NCI-H1417 treated with DMSO at 0.1 percent for 48 hours (cell line): ENCODE results near the gene PRPF6.

Experiments used
- DNase-seq: peaks from one replicate; lab custom pipeline; 2025; lab: John Stamatoyannopoulos, UW

Gene PRPF6

GRCh38 chr20:64035933-64036345, 55.0 kb downstream of the PRPF6 start, which contains the start of gene C20orf204:
Gene C20orf204 (plus strand): TSS chr20:64036182. CDS start chr20:64036324, 142 bp downstream.
- no peak for DNase-seq

GRCh38 chr20:64036346-64037198, 55.6 kb downstream of the PRPF6 start:
- DNase-seq = no peak

GRCh38 chr20:64037199-64037497, 56.2 kb downstream of the PRPF6 start:
- DNase-seq = no peak

- DNase-seq = no peak
Observed at GRCh38 chr20:64037498-64038213, 56.7 kb downstream of the PRPF6 start.

DNA sequence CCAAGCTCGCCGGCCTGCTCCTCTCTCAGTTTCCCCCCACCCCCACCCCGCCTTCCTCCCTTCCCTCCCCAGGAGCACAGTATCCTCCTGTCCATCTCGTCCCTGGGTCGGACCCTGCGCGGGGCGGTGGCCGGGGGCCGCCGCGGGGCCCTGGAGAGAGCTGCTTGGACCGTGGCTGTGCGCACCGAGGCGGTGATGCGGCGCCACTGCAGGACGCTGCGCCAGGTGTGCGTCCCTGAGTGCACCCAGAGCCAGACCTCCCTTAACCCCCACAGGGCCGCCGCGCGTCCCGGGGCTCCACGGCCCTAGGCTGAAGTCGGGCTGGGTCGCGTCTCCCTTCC, 57.3 kb downstream of the PRPF6 start:
- no peak for DNase-seq

GRCh38 chr20:64038565-64039292, 57.8 kb downstream of the PRPF6 start:
- peak; percentile 18 for DNase-seq

DNA sequence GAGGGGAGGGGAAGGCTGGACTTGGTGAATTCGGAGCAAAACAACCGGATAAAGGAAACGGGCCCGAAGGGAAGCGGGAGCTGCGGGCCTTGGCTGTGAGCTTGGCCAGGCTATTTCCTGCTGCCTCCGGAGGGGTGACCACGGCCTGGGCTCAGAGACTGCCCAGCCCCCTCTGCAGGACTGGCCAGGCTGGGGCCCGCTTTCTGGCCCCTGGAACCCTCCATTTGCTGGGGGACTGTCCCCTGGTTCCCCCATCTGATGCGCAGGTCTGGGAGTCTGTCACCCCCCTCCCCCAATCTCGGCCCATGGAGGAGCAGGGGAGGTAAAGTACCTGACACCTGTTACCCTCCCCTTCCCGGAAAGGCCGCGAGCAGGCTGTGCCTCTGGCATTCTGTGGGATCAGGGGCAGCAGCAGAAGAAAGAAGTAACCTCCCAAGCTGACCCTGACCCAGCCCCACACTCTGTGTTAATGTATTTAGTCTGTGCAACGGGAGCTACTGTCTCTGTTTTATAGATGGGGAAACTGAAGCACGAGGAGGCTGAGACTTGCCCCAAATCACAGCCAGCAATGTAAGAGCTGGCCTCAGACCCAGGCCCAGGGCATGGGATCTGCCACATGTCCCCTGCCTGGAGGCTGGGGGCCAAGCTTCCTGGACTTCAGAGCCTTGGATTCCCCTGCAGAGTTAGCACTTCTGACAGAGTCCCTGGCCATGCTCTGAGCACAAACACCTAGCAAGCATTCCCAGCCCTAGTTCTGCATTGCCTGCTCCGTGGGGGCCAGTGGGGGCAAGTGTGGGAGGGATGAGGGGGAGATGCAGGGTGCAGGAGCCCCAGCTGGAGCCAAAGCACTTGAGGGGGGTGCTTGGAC, 58.6 kb downstream of the PRPF6 start:
- no peak for DNase-seq

- DNase-seq = no peak
Observed at GRCh38 chr20:64040231-64041039, 59.5 kb downstream of the PRPF6 start.

DNA sequence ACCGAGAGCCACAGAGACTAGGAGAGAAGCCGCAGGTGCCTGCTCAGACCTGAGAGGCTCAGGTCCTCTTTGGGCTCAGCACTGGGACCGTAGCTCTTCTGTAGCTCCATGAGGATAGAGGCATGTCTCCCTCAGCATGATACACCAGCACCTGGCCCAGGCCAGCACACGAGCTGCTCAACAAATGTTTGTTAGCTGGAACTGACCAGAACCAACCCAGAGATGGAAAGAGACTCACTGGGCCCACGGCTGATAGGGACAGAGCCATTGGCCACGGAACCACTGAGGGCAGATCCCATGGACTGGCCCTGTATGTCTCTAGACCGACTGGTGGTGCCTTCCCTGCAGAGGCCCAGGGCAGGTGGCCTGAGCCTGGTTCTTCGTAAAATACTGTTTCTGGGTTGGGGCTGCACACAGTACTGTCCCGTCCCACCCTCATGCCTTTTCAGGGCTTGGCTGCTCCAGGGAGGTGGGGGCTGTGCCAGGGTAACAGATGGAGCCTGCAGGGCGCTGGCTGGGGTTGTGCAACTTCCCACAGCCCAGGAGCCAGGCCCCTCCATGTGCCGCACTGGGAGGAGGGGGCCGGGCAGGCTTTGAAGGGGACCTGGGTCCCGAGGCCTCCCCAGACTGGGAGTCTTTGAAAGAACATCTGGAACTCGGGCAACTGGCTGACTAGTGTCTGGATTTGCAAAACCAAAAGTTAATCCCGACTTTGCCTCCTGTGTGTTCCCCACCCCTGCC, 60.3 kb downstream of the PRPF6 start:
- no peak for DNase-seq

- DNase-seq = no peak
Observed at GRCh38 chr20:64041781-64042053, 60.8 kb downstream of the PRPF6 start.

GRCh38 chr20:64042054-64042781, 61.3 kb downstream of the PRPF6 start:
- DNase-seq = no peak

DNA sequence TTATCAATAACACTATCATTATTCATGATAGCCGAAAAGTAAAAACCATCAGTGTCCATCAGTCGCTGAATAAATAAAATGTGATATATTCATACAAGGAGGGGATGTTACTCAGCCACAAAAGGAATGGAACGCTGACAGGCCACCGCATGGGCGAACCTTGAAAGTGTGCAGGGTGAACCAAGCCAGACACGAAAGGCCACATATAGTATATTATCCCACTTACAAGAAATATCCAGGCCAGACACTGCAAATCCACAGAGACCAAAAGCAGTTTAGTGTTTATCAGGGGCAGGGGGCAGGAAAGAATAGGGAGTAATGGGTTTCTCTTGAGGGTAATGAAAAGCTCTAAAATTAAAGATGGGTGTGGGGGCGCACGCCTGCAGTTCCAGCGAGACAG, 62.8 kb downstream of the PRPF6 start:
- DNase-seq = no peak

DNA sequence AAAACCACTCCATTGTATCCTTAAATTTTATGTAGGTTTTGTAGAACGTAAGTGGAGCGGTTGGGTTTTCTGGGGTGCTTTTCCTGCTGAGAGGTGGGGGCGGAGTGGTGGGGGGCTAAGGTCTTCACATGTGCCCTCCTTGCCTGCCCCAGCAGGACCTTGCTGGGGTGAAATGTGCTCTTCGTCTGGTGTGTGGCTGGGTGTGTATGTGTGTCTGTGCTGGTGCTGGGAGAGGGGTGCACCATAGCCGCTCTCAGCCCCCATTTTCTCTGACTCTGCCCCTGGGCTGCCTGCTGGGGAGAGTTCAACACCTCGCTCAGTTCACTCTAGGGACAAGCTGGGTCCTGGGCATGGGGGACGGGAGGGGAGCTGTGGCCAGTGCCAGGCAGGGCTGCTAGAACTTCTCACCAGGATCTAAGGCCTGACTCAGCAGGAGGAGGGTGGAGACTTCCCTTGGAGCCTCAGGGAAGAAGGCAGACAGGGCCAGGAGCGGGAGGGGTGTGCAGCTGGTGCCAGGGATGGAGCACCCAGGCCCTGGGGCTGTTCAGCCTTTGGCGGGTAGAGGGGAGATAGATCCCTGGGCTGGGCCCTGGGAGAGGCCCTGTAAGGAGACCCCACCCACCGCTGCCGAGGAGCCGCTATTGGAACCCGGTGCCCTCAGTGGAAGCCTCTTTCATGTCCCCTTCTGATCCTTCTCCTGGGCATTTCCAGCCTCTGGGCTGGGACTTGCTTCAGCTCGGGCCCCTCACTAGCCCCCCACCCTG, 63.7 kb downstream of the PRPF6 start:
- DNase-seq = no peak

DNA sequence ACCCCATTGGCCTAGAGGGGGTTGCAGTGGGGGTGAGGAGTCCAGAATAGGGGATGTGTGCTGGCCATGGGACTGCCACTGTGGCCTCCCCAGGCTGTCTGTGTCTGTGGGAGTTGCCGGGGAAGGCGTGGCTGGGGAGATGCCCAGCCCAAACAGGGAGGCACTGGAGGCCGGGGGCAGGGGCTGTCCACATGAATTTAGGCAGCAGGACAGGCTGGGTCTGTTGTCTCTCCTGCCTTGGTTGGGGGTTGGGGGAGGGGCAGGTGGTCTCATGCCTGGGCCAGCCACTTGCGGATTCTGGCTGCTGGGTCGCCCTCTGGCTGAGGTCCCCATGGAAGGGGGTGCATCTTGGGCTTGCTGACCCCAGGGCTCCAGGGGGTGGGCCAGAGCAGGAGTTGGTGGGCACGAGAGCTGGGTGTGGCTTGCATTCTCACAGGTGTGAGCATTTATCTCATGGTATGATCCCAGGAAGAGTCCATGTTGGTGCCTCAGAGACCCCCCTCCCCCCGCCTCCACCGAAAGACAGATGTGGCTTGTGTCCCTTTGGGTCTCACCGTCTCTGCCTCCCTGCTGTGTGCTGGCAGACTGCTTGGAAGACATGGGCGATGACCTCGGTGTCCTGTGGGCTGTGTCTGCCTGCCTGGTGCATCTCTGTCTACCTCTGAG, 64.5 kb downstream of the PRPF6 start:
- no peak for DNase-seq

DNA sequence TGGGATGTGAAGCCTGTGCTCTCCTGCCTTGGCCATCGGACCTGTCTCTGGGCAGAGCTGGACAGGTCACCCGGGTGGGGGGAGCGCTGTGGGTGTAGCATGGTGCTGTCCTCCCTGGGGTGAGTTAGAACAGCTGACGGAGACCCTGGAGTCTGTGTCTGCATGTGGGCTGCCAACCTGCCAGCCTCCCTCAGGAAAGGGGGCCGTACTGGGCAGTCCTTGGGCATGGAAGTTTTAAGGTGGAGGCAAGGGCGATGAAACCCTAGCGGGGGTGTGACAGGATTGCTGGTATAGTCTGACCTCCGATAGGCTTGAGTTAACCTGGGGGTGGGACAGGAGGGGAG, 66.1 kb downstream of the PRPF6 start:
- no peak for DNase-seq

DNA sequence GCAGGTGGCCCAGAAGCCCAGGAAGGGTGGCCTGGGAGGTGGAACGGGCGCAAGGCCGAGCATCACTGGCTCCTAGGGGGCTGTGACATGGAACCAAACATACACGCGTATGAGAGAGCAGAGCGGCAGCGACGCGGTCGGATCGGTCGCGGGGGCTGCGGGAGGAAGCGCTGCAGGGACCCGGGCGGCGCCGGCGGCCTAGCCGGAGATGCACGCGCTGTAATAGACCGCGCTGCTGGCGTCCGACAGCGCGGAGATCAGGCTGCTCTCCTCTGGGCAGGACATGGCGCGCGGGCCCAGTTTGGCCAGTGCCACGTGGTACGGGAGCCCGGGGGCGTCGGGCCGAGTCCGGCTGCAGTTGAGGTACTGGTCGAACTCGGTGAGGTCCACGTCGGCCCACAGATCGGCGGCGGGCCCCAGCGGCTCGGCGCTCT, 67.1 kb downstream of the PRPF6 start:
- DNase-seq = no peak

DNA sequence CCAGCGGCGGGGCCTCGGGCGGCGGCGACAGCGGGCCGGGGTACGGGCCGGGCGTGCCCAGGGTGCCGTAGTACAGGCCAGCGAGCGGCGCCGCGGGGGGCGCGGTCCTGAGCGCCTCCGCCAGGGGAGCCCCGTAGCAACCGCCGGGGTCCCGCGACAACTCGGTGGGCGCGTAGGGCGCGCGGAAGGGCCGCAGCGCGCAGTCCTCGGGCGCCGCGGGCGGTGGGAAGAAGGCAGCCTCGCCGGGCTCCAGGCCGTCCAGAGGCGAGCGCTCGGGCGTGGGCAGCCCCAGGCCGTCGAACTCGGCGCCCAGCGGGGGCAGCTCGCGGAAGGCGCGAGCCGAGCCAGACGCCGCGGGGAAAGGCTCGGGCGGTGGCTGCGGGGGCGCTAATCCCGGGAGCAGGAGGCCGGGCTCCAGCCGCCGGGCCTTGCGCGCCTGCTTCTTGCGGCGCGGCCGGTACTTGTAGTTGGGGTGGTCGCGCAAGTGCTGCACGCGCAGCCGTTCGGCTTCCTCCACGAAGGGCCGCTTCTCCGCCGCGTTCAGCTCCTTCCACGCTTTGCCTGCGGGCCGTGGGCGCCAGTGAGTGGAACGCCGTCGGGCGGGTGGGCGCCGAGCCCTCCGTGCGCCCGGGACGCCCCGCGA, 67.6 kb downstream of the PRPF6 start:
- no peak for DNase-seq
